Mucosa of rectum (tissue), 2 donors: ENCODE data around the gene PRIMA1.

Experiments
- H3K27ac ChIP-seq, 2 donors: one replicate each; pipeline ENCODE4 v1.7.0; 2013; ENCODE audit warnings: inconsistent platforms in 2 of 2, low read depth in 2 of 2, low read length in 2 of 2
- H3K27me3 ChIP-seq, 2 donors: one replicate each; pipeline ENCODE4 v1.7.0; 2013; ENCODE audit warnings: low read length in 2 of 2; ENCODE audit not compliant: control insufficient read depth in 2 of 2, insufficient read depth in 2 of 2
- H3K36me3 ChIP-seq, 2 donors: one replicate each; pipeline ENCODE4 v1.7.0; 2013; ENCODE audit warnings: low read length in 2 of 2; ENCODE audit not compliant: control insufficient read depth in 2 of 2, insufficient read depth in 2 of 2
- H3K4me1 ChIP-seq, 2 donors: one replicate each; pipeline ENCODE4 v1.7.0; 2013; ENCODE audit warnings: low read length in 2 of 2, mild to moderate bottlenecking in 1 of 2; ENCODE audit not compliant: control insufficient read depth in 2 of 2, insufficient read depth in 2 of 2
- H3K4me3 ChIP-seq, 2 donors: one replicate each; pipeline ENCODE4 v1.7.0; 2013; ENCODE audit warnings: low read length in 2 of 2
- H3K9ac ChIP-seq, 2 donors: one replicate each; pipeline ENCODE4 v1.7.0; 2013; ENCODE audit warnings: low read length in 2 of 2, low read depth in 1 of 2, mild to moderate bottlenecking in 1 of 2
- H3K9me3 ChIP-seq, 2 donors: one replicate each; pipeline ENCODE4 v1.7.0; 2013; ENCODE audit warnings: low read length in 2 of 2; ENCODE audit not compliant: control insufficient read depth in 2 of 2
- donor health status: healthy.
- donor health status: Normal muscosa, but diverticular disease.

Gene PRIMA1

DNA sequence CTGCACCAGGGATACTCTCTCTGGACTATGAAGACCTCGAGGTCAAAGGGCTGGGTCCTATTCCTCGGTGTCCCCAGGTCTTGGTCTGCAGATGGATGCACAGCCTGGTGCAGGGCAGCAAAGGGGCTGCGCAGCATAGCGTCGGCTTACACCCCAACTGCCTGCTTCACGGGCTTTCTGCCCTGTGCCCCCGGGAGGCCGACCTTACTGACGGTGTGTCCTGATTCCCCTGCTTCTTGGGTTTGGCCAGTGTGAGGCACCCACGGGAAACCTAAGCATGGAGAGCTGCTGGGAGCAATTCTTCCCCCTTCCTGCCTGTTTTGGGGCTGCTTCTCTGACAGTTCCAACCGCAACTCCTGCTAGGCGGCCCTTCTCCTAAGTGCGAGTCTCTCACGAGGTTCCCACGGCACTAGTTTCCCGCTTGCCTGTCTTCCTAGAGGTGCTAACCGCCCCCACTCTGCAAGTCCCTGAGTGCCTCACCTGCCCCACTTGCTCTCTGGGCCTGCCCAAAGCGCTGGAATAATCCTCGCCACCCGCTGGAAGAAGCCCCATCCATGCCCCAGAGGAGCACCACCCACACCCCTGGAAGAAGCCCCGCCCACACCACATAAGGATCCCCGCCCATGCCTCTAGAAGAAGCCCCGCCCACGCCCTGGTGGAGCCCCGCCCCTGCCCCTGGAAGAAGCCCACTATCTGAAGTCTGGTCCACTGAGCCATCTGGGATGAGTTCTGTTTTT lies 54.0 kb downstream of the PRIMA1 start:
- no peaks in the 10 kb centered on the region for H3K9me3 ChIP-seq
- H3K36me3 ChIP-seq = no peaks in the 10 kb centered on the region
- no peak overlapping the region for H3K9ac ChIP-seq
- no peaks in the 10 kb centered on the region for H3K27me3 ChIP-seq
- H3K4me3 ChIP-seq = no peak overlapping the region
- no peaks in the 10 kb centered on the region for H3K4me1 ChIP-seq
- H3K27ac ChIP-seq = no peak overlapping the region

DNA sequence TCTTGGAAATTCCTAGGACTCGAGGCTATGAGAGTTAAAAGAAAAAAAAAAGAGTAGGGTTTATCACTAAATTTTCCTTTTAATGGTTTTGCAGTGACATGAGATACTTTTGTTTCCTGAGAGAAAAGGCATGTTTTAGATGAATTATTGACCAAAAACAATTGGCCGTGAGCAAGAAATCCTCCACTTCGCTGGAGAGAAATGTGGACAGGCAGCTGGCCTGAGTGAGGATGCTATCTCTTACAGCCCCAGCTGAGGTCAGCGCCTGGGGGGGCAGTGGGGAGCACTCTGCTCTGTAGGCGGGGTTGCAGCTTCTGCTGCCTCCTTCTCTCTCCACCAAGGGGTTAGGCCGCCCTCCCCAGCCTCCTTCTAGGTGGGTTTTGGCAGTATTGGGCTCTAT lies 54.7 kb downstream of the PRIMA1 start:
- Histone ChIP-seq H3K9ac (no peak overlapping the region), H3K27ac (no peak overlapping the region), H3K9me3 (no peaks in the 10 kb centered on the region), H3K4me1 (no peaks in the 10 kb centered on the region), H3K27me3 (no peaks in the 10 kb centered on the region), H3K4me3 (no peak overlapping the region), H3K36me3 (no peaks in the 10 kb centered on the region)

- H3K27ac ChIP-seq = no peak overlapping the region
- H3K27me3 ChIP-seq = no peaks in the 10 kb centered on the region
- H3K9me3 ChIP-seq = no peaks in the 10 kb centered on the region
- H3K9ac ChIP-seq = no peak overlapping the region
- H3K4me3 ChIP-seq = no peak overlapping the region
- no peaks in the 10 kb centered on the region for H3K4me1 ChIP-seq
- no peaks in the 10 kb centered on the region for H3K36me3 ChIP-seq
Measured at GRCh38 chr14:93733231-93733630, 55.1 kb downstream of the PRIMA1 start.

GRCh38 chr14:93732524-93732923 lies 55.8 kb downstream of the PRIMA1 start:
- Histone ChIP-seq H3K4me3 (no peak overlapping the region), H3K9me3 (no peaks in the 10 kb centered on the region), H3K27ac (no peak overlapping the region), H3K27me3 (no peaks in the 10 kb centered on the region), H3K4me1 (no peaks in the 10 kb centered on the region), H3K9ac (no peak overlapping the region), H3K36me3 (no peaks in the 10 kb centered on the region)

- no peak overlapping the region for H3K27ac ChIP-seq
- no peak overlapping the region for H3K9ac ChIP-seq
- no peak overlapping the region for H3K4me3 ChIP-seq
- no peaks in the 10 kb centered on the region for H3K27me3 ChIP-seq
- no peaks in the 10 kb centered on the region for H3K4me1 ChIP-seq
- H3K36me3 ChIP-seq = no peaks in the 10 kb centered on the region
- H3K9me3 ChIP-seq = no peaks in the 10 kb centered on the region
Measured at GRCh38 chr14:93731753-93732152, 56.5 kb downstream of the PRIMA1 start.

GRCh38 chr14:93729993-93730392 lies 58.3 kb downstream of the PRIMA1 start:
- Histone ChIP-seq H3K9ac (no peak overlapping the region), H3K27ac (no peak overlapping the region)

DNA sequence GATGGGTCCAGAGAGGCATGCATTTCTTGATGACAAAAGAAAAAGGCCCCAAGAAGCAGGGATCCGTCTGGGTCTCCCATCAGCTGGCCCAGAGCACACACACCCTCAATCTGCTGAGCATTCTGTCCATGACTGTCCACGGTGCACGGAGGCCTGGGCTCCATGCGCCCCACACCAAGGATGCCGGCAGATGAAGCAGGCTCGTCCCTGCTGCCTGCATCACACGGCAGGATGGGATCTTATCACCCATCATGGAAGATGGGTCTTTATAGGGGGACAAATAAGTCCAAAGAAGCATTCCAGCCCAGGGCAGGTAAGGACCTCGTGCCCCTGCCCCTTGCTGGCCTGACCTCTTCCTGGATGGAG lies 59.7 kb downstream of the PRIMA1 start:
- Histone ChIP-seq H3K36me3 (no peaks in the 10 kb centered on the region), H3K27me3 (no peaks in the 10 kb centered on the region), H3K27ac (no peak overlapping the region), H3K9ac (no peak overlapping the region), H3K9me3 (no peaks in the 10 kb centered on the region), H3K4me3 (no peak overlapping the region), H3K4me1 (no peaks in the 10 kb centered on the region)

More at GRCh38 chr14:93729993-93730392, 58.3 kb downstream of the PRIMA1 start:
- Histone ChIP-seq H3K4me3 (no peak overlapping the region), H3K27me3 (no peaks in the 10 kb centered on the region), H3K9me3 (no peaks in the 10 kb centered on the region), H3K36me3 (no peaks in the 10 kb centered on the region), H3K4me1 (no peaks in the 10 kb centered on the region)

- no peaks in the 10 kb centered on the region for H3K9me3 ChIP-seq
- H3K36me3 ChIP-seq = no peaks in the 10 kb centered on the region
- no peak overlapping the region for H3K9ac ChIP-seq
- no peaks in the 10 kb centered on the region for H3K27me3 ChIP-seq
- no peaks in the 10 kb centered on the region for H3K4me1 ChIP-seq
- no peak overlapping the region for H3K27ac ChIP-seq
- no peak overlapping the region for H3K4me3 ChIP-seq
Measured at GRCh38 chr14:93727917-93728650, 60.2 kb downstream of the PRIMA1 start.

DNA sequence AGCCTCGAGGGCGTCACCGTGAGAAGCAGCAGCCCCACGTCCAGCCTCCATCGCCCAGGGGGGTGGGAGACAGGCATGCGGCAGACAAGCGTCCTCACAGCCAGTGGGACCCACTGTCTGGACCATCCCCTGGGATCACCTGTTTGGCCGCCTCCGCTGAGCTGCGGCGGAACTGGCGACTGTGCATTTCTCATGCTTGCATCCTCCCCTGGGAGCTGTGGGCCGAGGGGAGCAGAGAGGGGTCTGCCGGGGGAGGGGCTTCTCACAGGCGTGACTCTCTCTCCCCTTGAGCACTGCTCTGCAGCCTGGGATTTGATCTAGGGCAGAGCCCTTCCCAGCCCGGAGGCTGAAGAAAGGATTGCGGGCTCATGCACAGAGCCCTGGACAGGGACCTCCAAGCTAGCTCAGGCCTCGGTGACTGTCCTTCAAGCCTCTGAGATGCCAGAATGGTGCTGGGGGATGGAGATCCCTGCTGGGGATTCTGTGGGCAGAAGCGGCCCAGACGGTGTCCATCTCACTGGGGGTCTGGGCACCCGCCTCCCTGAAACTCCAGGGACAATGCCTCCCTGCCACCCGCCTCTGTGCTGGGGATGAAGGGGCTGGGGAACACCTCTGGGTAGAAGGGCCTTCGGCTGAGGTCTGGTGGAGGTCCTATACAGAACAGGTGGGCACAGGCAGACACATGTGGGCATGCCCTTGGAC lies 61.1 kb downstream of the PRIMA1 start:
- Histone ChIP-seq H3K9ac (no peak overlapping the region), H3K27me3 (no peaks in the 10 kb centered on the region), H3K27ac (no peak overlapping the region), H3K9me3 (no peaks in the 10 kb centered on the region), H3K4me3 (no peak overlapping the region), H3K36me3 (no peaks in the 10 kb centered on the region), H3K4me1 (no peaks in the 10 kb centered on the region)

- no peaks in the 10 kb centered on the region for H3K4me1 ChIP-seq
- H3K9ac ChIP-seq = no peak overlapping the region
- H3K9me3 ChIP-seq = no peaks in the 10 kb centered on the region
- no peak overlapping the region for H3K27ac ChIP-seq
- H3K36me3 ChIP-seq = no peaks in the 10 kb centered on the region
- H3K4me3 ChIP-seq = no peak overlapping the region
- no peaks in the 10 kb centered on the region for H3K27me3 ChIP-seq
Measured at GRCh38 chr14:93725993-93726392, 62.3 kb downstream of the PRIMA1 start.
